ENCODE data around the gene GLRA3. TPM values are rescaled to one million over a fixed set of nuclear protein-coding genes. Genes with fewer than 3 reads are reported as not detected.

The GLRA3 gene
- total RNA-seq, 1 donor from 2014 or later: not detected

- TF ChIP-seq POLR2A (IDR thresholded peaks at IDR 0.05) (no peak), POLR2AphosphoS5 (IDR thresholded peaks at IDR 0.05; ENCODE audit: insufficient read depth in 1 of 2, low read depth in 1 of 2) (no peak)
- TF ChIP-seq, protein P1, sequence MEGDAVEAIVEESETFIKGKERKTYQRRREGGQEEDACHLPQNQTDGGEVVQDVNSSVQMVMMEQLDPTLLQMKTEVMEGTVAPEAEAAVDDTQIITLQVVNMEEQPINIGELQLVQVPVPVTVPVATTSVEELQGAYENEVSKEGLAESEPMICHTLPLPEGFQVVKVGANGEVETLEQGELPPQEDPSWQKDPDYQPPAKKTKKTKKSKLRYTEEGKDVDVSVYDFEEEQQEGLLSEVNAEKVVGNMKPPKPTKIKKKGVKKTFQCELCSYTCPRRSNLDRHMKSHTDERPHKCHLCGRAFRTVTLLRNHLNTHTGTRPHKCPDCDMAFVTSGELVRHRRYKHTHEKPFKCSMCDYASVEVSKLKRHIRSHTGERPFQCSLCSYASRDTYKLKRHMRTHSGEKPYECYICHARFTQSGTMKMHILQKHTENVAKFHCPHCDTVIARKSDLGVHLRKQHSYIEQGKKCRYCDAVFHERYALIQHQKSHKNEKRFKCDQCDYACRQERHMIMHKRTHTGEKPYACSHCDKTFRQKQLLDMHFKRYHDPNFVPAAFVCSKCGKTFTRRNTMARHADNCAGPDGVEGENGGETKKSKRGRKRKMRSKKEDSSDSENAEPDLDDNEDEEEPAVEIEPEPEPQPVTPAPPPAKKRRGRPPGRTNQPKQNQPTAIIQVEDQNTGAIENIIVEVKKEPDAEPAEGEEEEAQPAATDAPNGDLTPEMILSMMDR (IDR thresholded peaks at IDR 0.05): no peak
- DNase-seq (ENCODE audit: extremely low spot score in 2 of 2): no peak
- Histone ChIP-seq H3K27ac (no peak overlapping the region), H3K4me1 (no peaks in the 10 kb centered on the region), H3K36me3 (no peaks in the 10 kb centered on the region), H3K27me3 (no peaks in the 10 kb centered on the region), H3K4me3 (no peak overlapping the region), H3K9me3 (no peaks in the 10 kb centered on the region)
- intact Hi-C loops (cut with DNase I): no loop called here
Measured at GRCh38 chr4:174613979-174614378, 215.1 kb downstream of the GLRA3 start.

DNA sequence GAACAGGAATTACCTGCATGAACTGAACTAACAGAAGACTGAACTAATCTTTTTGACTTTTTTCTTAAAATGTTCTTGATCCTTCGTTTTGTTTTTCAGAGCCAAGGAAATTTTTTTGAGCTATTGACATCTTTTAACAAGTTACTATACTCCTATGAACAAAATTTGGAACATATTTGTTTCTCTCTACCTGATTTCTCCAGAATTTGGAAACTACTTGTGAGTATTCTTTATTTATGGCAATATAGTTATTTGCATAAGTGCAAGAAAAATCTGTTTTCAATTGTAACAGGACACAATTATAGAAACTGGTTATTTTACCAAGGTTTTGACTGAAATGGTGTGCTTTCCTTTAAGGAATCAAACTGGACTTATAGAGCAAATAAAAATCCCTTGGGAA lies 217.3 kb downstream of the GLRA3 start:
- H3K36me3 ChIP-seq: no peaks in the 10 kb centered on the region
- no peaks in the 10 kb centered on the region for H3K27me3 ChIP-seq
- intact Hi-C loops (cut with DNase I): no loop called here
- no peak overlapping the region for H3K27ac ChIP-seq
- H3K4me1 ChIP-seq: no peaks in the 10 kb centered on the region
- no peak overlapping the region for H3K4me3 ChIP-seq
- TF ChIP-seq POLR2AphosphoS5 (IDR thresholded peaks at IDR 0.05; ENCODE audit: insufficient read depth in 1 of 2, low read depth in 1 of 2): no peak
- TF ChIP-seq, protein P1 (IDR thresholded peaks at IDR 0.05): no peak
- no peak for TF ChIP-seq POLR2A (IDR thresholded peaks at IDR 0.05)
- no peaks in the 10 kb centered on the region for H3K9me3 ChIP-seq
- DNase-seq (ENCODE audit: extremely low spot score in 2 of 2): no peak

DNA sequence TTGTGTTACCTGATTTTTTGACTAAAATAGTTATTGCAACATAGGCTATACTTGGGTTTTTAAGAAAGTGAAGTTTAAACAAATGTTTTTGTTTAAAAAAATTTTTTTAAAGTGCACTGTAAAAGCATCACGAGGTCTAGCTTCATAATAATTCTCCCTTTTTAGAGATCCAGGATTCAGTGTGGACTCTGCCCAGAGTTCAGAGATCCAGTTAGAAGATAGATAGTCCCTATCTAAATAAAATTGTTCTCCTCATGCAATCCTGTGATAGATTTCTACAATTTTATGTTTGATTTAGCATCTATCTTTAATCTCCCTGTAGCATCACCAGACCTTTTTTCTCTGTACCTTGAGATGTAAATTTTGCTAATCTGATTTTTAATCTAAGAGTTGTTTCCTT lies 221.3 kb downstream of the GLRA3 start:
- Histone ChIP-seq H3K36me3 (no peaks in the 10 kb centered on the region), H3K4me3 (no peak overlapping the region), H3K4me1 (no peaks in the 10 kb centered on the region), H3K9me3 (no peaks in the 10 kb centered on the region), H3K27me3 (no peaks in the 10 kb centered on the region), H3K27ac (no peak overlapping the region)
- no peak for DNase-seq (ENCODE audit: extremely low spot score in 2 of 2)
- TF ChIP-seq POLR2A (IDR thresholded peaks at IDR 0.05): no peak
- TF ChIP-seq, protein P1 (IDR thresholded peaks at IDR 0.05): no peak
- no peak for TF ChIP-seq POLR2AphosphoS5 (IDR thresholded peaks at IDR 0.05; ENCODE audit: insufficient read depth in 1 of 2, low read depth in 1 of 2)
- intact Hi-C loops (cut with DNase I): no loop called here

DNA sequence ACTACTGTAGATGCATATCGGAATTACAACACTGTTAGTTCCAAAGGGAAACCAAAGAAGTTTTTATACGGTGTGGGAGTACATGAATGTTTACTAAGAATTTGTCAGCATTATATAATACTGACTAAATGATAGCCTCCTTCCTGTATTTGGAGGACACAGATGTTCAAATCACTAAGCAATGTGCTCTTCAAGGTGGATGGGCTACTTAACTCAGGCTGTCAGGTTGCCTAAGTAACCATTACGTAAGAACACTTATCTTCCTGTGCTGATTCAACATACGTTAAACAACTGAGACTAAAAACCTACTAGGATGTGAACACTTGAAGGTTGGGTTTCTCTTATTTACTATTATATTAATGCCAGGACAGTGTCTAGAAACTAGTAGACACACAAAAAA lies 224.8 kb downstream of the GLRA3 start:
- no peaks in the 10 kb centered on the region for H3K27me3 ChIP-seq
- H3K4me3 ChIP-seq: no peak overlapping the region
- H3K36me3 ChIP-seq: no peaks in the 10 kb centered on the region
- TF ChIP-seq POLR2AphosphoS5 (IDR thresholded peaks at IDR 0.05; ENCODE audit: insufficient read depth in 1 of 2, low read depth in 1 of 2): no peak
- TF ChIP-seq POLR2A (IDR thresholded peaks at IDR 0.05): no peak
- TF ChIP-seq, protein P1 (IDR thresholded peaks at IDR 0.05): no peak
- no peak for DNase-seq (ENCODE audit: extremely low spot score in 2 of 2)
- no peaks in the 10 kb centered on the region for H3K4me1 ChIP-seq
- H3K27ac ChIP-seq: no peak overlapping the region
- no peaks in the 10 kb centered on the region for H3K9me3 ChIP-seq
- intact Hi-C loops (cut with DNase I): no loop called here

DNA sequence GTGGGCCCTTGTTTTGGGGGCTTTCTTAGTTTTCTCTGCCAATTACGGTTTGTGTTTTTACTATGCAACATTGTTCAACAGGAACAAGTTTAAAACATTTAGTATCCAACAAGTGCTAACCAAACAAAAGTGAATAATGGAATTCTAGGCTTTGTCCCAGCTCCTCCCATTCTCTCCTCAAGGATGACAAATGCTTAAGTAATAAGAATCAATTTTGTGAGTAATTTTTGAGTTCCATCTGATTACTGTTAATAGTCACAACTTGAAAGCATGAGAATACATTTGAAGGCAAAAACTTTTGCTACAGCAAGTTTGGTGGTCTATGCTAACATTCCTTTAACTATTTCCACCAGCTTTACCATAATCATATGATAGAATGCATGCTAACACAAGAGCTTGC lies 228.7 kb downstream of the GLRA3 start:
- DNase-seq (ENCODE audit: extremely low spot score in 2 of 2): no peak
- H3K9me3 ChIP-seq: no peaks in the 10 kb centered on the region
- no peak for TF ChIP-seq POLR2A (IDR thresholded peaks at IDR 0.05)
- TF ChIP-seq POLR2AphosphoS5 (IDR thresholded peaks at IDR 0.05; ENCODE audit: insufficient read depth in 1 of 2, low read depth in 1 of 2): no peak
- TF ChIP-seq, protein P1 (IDR thresholded peaks at IDR 0.05): no peak
- no peaks in the 10 kb centered on the region for H3K27me3 ChIP-seq
- intact Hi-C loops (cut with DNase I): no loop called here
- no peak overlapping the region for H3K4me3 ChIP-seq
- no peak overlapping the region for H3K27ac ChIP-seq
- no peaks in the 10 kb centered on the region for H3K4me1 ChIP-seq
- H3K36me3 ChIP-seq: no peaks in the 10 kb centered on the region

Measured in vagina (tissue), 2 donors.